Heart left ventricle (tissue), 13 donors: ENCODE measurements around the gene IL4R.

ENCODE experiments used
- CTCF ChIP-seq, 12 donors: fragments of 200-600 bp; sonication (generic) in 4 of 12; IDR thresholded peaks; one replicate each; pipeline versions ENCODE4 v1.5.0 to v1.8.0; 2018 to 2022; ENCODE audit warnings: antibody characterized with exemption in 12 of 12, mild to moderate bottlenecking in 5 of 12
- POLR2A ChIP-seq, 2 donors: fragments of 450-650 bp; IDR thresholded peaks; one replicate each; pipeline ENCODE4 v1.6.1; 2017; ENCODE audit warnings: antibody characterized with exemption in 2 of 2, mild to moderate bottlenecking in 2 of 2, moderate library complexity in 2 of 2
- donor health status: ischemic (EF 13 %, LVEDD 7.1; RV severe dilation, severe dysfunction).
- donor health status: DM: no; HTN: yes; CAD: no.
- donor health status: DM: no; HTN: no; CAD: no.
- donor health status: ischemic (EF 25% LVEDD 6.9; RV normal size, moderate dysfunction).
- donor health status: ischemic (EF 25% LVEDD 5.7; RV mildly dilated, moderate dysfunction).
- donor health status: ischemic (EF 35%, LVEDD 5.7; RV mildly dilated, moderate dysfunction).
- donor health status: nonischemic (EF 11% LVEDD 7.7; RV severe dilation, severe dysfunction).
- donor health status: DM: yes; HTN: yes; CAD: no.
- donor health status: PGD.
- donor health status: ischemic (EF 29% LVEDD 5.4; RV normal size, mild dysfunction).
- donor health status: nonischemic (EF 23%, LVEDD 6.1; RV moderate dilation, normal function).

DNA sequence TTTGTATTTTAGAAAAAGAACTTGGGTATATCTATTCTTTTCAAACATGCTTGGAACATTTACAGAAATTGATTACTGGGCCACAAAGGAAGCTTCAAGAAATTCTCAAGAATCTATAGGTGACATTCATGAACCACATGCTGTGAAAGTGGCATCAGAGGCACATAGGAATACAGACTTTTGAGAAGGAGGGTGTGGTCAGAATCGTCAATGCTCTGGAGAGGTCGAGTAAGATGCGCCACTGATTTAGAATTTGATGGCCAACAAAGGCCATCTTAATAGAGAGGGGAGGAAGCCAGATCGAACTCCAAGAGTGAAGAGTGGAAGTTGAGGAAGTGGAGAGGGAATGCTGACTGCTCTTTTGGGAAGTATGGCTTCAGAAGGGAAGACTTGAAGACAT is 41.7 kb upstream of the IL4R start:
- TF ChIP-seq CTCF (IDR thresholded peaks at IDR 0.05) (no peak), POLR2A (IDR thresholded peaks at IDR 0.05) (no peak)
